Caco-2 (cell line): ENCODE measurements around the gene TEX55. TPM values are rescaled to one million over a fixed set of nuclear protein-coding genes. Genes with fewer than 3 reads are reported as not detected.

ENCODE experiments used
- BruUV-seq: library from RNA; stranded (reverse); fragments of 400-500 nt; replicated peaks from 2 replicates; lab custom pipeline; 2021; lab: Mats Ljungman, UMichigan
- CTCF ChIA-PET: fragments of 300-600 bp; sonication (Branson Sonifier 250); formaldehyde crosslinking; loops from one replicate; lab custom pipeline; 2022; ENCODE audit warnings: antibody characterized with exemption; lab: Charles Lee
- POLR2A ChIA-PET: fragments of 300-600 bp; sonication (Branson Sonifier 250); formaldehyde crosslinking; loops from one replicate; lab custom pipeline; 2022; ENCODE audit warnings: antibody characterized with exemption; lab: Charles Lee
- DNase-seq, 2 experiments: peaks; one replicate each; pipeline versions ENCODE4 v3.0.0 to v3.0.0-alpha.2; 2020 to 2022
- H3K27me3 ChIP-seq: replicated peaks from 2 replicates; pipeline ENCODE4 v1.6.0; 2011; ENCODE audit warnings: low read length; ENCODE audit not compliant: control insufficient read depth, insufficient read depth
- H3K36me3 ChIP-seq: 2 replicates; pipeline ENCODE4 v1.5.1; 2011; ENCODE audit warnings: low read length; ENCODE audit not compliant: control insufficient read depth, insufficient read depth
- H3K4me1 ChIP-seq: fragments of 250-450 bp; sonication (Bioruptor Pico); 2 replicates; pipeline ENCODE4 v1.5.1; 2020; ENCODE audit warnings: mild to moderate bottlenecking
- H3K4me3 ChIP-seq: 2 replicates; pipeline ENCODE4 v1.5.1; 2011; ENCODE audit warnings: low read depth, mild to moderate bottlenecking, control low read depth, low read length
- H3K9me3 ChIP-seq: fragments of 250-450 bp; sonication (Bioruptor Pico); 2 replicates; pipeline ENCODE4 v1.5.1; 2020; ENCODE audit warnings: mild to moderate bottlenecking, moderate library complexity
- H3K27ac Mint-ChIP-seq: one replicate; pipeline ENCODE4 v1.8.0; 2022; ENCODE audit warnings: mixed read lengths; ENCODE audit not compliant: unreplicated experiment
- H3K27me3 Mint-ChIP-seq: one replicate; pipeline ENCODE4 v1.8.0; 2022; ENCODE audit warnings: mixed read lengths; ENCODE audit not compliant: insufficient read depth, unreplicated experiment
- H3K36me3 Mint-ChIP-seq: one replicate; pipeline ENCODE4 v1.8.0; 2022; ENCODE audit warnings: mild to moderate bottlenecking, mixed read lengths; ENCODE audit not compliant: insufficient read depth, unreplicated experiment
- H3K4me1 Mint-ChIP-seq: one replicate; pipeline ENCODE4 v1.8.0; 2022; ENCODE audit warnings: low read depth, mixed read lengths; ENCODE audit not compliant: unreplicated experiment
- H3K4me3 Mint-ChIP-seq: one replicate; pipeline ENCODE4 v1.8.0; 2022; ENCODE audit warnings: mild to moderate bottlenecking, moderate library complexity, mixed read lengths; ENCODE audit not compliant: unreplicated experiment
- H3K9me3 Mint-ChIP-seq: one replicate; pipeline ENCODE4 v1.8.0; 2022; ENCODE audit warnings: mixed read lengths; ENCODE audit not compliant: unreplicated experiment
- intact Hi-C: fragments of 100-400 bp; cut with micrococcal nuclease; formaldehyde crosslinking; loops from one replicate; pipeline ENCODE4 v1.10.0; 2022; ENCODE audit not compliant: unreplicated experiment
- total RNA-seq: library from RNA; stranded (reverse); gene quantifications from 2 replicates; pipeline ENCODE4 v1.2.3, GENCODE V29; 2022
- TF ChIP-seq, protein P1 (sequence below), 2 experiments: fragments of 200-600 bp in 1 of 2; IDR thresholded peaks; 1 replicate in 1 of 2; 2 replicates in 1 of 2; pipeline versions ENCODE4 v1.5.1 to v1.8.0; 2011 to 2022; ENCODE audit warnings: antibody characterized with exemption in 1 of 2, control low read depth in 1 of 2, inconsistent platforms in 1 of 2, low read depth in 1 of 2, low read length in 1 of 2, mild to moderate bottlenecking in 1 of 2, moderate library complexity in 1 of 2; ENCODE audit not compliant: insufficient read depth in 1 of 2, severe bottlenecking in 1 of 2, unreplicated experiment in 1 of 2

Gene TEX55
- total RNA-seq, 1 experiment from 2014 or later, result not detected

DNA sequence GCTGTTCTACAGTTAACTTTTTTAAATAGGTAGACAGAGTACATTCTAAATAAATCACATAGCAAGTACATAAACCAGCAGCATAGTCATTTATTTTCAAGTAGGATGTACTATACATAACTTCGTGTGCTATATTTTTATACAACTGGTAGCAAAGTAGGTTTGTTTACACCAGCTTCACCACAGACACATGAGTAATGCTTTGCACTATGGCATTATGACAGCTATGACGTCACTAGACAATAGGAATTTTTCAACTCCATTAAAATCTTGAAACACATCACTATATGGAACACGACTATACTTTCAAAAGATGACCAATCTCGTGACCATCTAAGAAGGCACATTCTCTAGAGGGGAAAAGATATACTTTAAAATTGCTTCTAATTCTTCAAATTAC is 3.5 kb downstream of the TEX55 start:
- DNase-seq, result no peak
- ChIA-PET POLR2A (no interaction called here), CTCF (interaction anchor here (1.0 kb wide), 1 partner anchor 92 kb away, joined by 4 read pairs; no protein-coding TSS in a partner anchor)
- Histone ChIP-seq H3K4me3 (no peak overlapping the region), H3K36me3 (no peaks in the 10 kb centered on the region), H3K9me3 (no peaks in the 10 kb centered on the region), H3K4me1 (peaks cover 10% of the 10 kb centered on the region; the same call in 1 of the 2 replicates), H3K27me3 (no peaks in the 10 kb centered on the region)
- no TSS peak for BruUV-seq
- Mint-ChIP-seq H3K36me3 (no peaks in the 10 kb centered on the region), H3K4me3 (no peak overlapping the region), H3K27me3 (no peaks in the 10 kb centered on the region), H3K4me1 (peaks cover 6% of the 10 kb centered on the region), H3K9me3 (peaks cover 15% of the 10 kb centered on the region), H3K27ac (no peak overlapping the region)
- TF ChIP-seq, protein P1, sequence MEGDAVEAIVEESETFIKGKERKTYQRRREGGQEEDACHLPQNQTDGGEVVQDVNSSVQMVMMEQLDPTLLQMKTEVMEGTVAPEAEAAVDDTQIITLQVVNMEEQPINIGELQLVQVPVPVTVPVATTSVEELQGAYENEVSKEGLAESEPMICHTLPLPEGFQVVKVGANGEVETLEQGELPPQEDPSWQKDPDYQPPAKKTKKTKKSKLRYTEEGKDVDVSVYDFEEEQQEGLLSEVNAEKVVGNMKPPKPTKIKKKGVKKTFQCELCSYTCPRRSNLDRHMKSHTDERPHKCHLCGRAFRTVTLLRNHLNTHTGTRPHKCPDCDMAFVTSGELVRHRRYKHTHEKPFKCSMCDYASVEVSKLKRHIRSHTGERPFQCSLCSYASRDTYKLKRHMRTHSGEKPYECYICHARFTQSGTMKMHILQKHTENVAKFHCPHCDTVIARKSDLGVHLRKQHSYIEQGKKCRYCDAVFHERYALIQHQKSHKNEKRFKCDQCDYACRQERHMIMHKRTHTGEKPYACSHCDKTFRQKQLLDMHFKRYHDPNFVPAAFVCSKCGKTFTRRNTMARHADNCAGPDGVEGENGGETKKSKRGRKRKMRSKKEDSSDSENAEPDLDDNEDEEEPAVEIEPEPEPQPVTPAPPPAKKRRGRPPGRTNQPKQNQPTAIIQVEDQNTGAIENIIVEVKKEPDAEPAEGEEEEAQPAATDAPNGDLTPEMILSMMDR (IDR thresholded peaks at IDR 0.05; ENCODE audit: insufficient read depth in 1 of 2, low read depth in 1 of 2, low read length in 1 of 2, severe bottlenecking in 1 of 2, unreplicated experiment in 1 of 2), result no peak
- intact Hi-C loops, result no loop called here

DNA sequence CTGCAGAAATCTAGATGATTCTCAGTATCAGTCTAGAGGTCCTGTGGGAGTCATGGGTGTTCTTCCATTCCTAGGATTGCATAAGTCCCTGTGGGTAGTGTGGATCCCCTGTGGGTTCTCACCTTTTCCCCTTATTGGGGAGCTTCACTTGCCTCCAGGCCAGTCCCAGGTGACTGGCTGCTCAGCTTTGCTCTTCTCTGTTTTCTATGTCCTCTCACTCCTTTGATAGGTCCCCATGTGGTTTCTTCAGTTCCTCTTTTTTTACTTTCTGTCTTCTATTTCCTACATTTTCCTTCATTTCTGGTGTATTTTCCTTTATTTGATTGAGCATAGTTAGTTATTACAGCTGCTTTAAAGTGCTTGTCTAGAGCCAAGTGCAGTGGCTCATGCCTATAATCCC is 10.9 kb downstream of the TEX55 start:
- no peaks in the 10 kb centered on the region for H3K9me3 ChIP-seq
- ChIA-PET CTCF (interaction anchor here (0.6 kb wide), 1 partner anchor 134 kb away, joined by 3 read pairs; no protein-coding TSS in a partner anchor), POLR2A (no interaction called here)
- Mint-ChIP-seq H3K27me3 (no peaks in the 10 kb centered on the region), H3K4me1 (peaks cover 6% of the 10 kb centered on the region), H3K27ac (no peak overlapping the region), H3K4me3 (no peak overlapping the region), H3K9me3 (peaks cover 26% of the 10 kb centered on the region), H3K36me3 (no peaks in the 10 kb centered on the region)
- BruUV-seq, result no TSS peak
- intact Hi-C loops, result no loop called here
- H3K27me3 ChIP-seq, result no peaks in the 10 kb centered on the region
- peaks cover 15% of the 10 kb centered on the region for H3K4me1 ChIP-seq
- no peak overlapping the region for H3K4me3 ChIP-seq
- TF ChIP-seq, protein P1 (IDR thresholded peaks at IDR 0.05; ENCODE audit: insufficient read depth in 1 of 2, low read depth in 1 of 2, low read length in 1 of 2, severe bottlenecking in 1 of 2, unreplicated experiment in 1 of 2), result no peak
- DNase-seq, result no peak
- no peaks in the 10 kb centered on the region for H3K36me3 ChIP-seq

DNA sequence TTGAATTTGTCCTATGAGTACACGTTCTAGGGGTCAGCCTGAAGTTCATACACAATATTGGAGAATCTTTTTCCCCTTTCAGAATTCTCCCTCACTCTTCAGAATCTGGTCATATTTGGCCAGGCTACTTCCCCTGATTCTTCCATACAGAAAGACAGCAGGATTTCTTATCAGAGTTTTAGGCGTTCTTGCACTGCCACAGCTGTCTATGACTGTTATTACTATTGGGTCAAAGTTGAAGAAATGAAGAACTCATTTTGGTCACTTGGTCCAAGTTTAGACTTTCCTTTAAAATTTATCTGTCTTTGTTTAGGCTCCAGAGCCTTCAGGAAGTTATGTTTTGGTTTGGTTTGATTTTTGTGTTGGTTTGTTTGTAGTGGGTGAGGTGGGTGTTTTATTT is 12.0 kb downstream of the TEX55 start:
- TF ChIP-seq, protein P1 (IDR thresholded peaks at IDR 0.05; ENCODE audit: insufficient read depth in 1 of 2, low read depth in 1 of 2, low read length in 1 of 2, severe bottlenecking in 1 of 2, unreplicated experiment in 1 of 2), result no peak
- H3K36me3 ChIP-seq, result no peaks in the 10 kb centered on the region
- Mint-ChIP-seq H3K36me3 (no peaks in the 10 kb centered on the region), H3K4me1 (peaks cover 6% of the 10 kb centered on the region), H3K4me3 (no peak overlapping the region), H3K27ac (no peak overlapping the region), H3K9me3 (peaks cover 33% of the 10 kb centered on the region), H3K27me3 (no peaks in the 10 kb centered on the region)
- DNase-seq, result no peak
- no peaks in the 10 kb centered on the region for H3K27me3 ChIP-seq
- BruUV-seq, result no TSS peak
- H3K4me3 ChIP-seq, result no peak overlapping the region
- H3K4me1 ChIP-seq, result peaks cover 15% of the 10 kb centered on the region
- ChIA-PET POLR2A (no interaction called here), CTCF (no interaction called here)
- intact Hi-C loops, result no loop called here
- no peaks in the 10 kb centered on the region for H3K9me3 ChIP-seq
